Activated CD8-positive, alpha-beta T cell treated with anti-CD3 and anti-CD28 coated beads for 36 hours (primary cell): ENCODE results near the gene HDGFL3. TPM values are rescaled to one million over a fixed set of nuclear protein-coding genes. Genes with fewer than 3 reads are reported as not detected.

Experiments
- ATAC-seq: fragments of 200-7000 bp; cut with Tn5 transposase; one replicate; pipeline ENCODE4 v1.10.0; 2021; ENCODE audit warnings: mild to moderate bottlenecking, moderate library complexity
- CTCF ChIA-PET: fragments of 350-600 bp; sonication (Branson Sonifier 250); formaldehyde crosslinking; loops from one replicate; lab custom pipeline; 2021; ENCODE audit warnings: antibody characterized with exemption; lab: Charles Lee
- POLR2A ChIA-PET: fragments of 350-600 bp; sonication (Branson Sonifier 250); formaldehyde crosslinking; loops from one replicate; lab custom pipeline; 2021; ENCODE audit warnings: antibody characterized with exemption; lab: Charles Lee
- DNase-seq: peaks from one replicate; pipeline ENCODE4 v3.0.0-alpha.2; 2020
- H3K27ac Mint-ChIP-seq: one replicate; pipeline ENCODE4 v1.8.0; 2021; ENCODE audit warnings: mild to moderate bottlenecking, mixed read lengths
- H3K27me3 Mint-ChIP-seq: one replicate; pipeline ENCODE4 v1.8.0; 2021; ENCODE audit warnings: mixed read lengths
- H3K36me3 Mint-ChIP-seq: one replicate; pipeline ENCODE4 v1.8.0; 2021; ENCODE audit warnings: low read depth, mixed read lengths
- H3K4me1 Mint-ChIP-seq: one replicate; pipeline ENCODE4 v1.8.0; 2021; ENCODE audit warnings: low read depth, mixed read lengths
- H3K4me3 Mint-ChIP-seq: one replicate; pipeline ENCODE4 v1.8.0; 2021; ENCODE audit warnings: mild to moderate bottlenecking, moderate library complexity, mixed read lengths
- H3K9me3 Mint-ChIP-seq: one replicate; pipeline ENCODE4 v1.8.0; 2021; ENCODE audit warnings: mixed read lengths
- CTCF ChIP-seq: fragments of 200-600 bp; IDR thresholded peaks from one replicate; pipeline ENCODE4 v1.8.0; 2022; ENCODE audit warnings: antibody characterized with exemption, mild to moderate bottlenecking
- intact Hi-C: fragments of 100-400 bp; cut with micrococcal nuclease; formaldehyde crosslinking; loops from one replicate; pipeline ENCODE4 v1.10.0; 2022
- total RNA-seq, 2 experiments: library from RNA; stranded (reverse); gene quantifications; one replicate each; pipeline ENCODE4 v1.2.3, GENCODE V29; 2021

The HDGFL3 gene
- total RNA-seq, 2 experiments from 2014 or later: 31.1 to 32.2 TPM

DNA sequence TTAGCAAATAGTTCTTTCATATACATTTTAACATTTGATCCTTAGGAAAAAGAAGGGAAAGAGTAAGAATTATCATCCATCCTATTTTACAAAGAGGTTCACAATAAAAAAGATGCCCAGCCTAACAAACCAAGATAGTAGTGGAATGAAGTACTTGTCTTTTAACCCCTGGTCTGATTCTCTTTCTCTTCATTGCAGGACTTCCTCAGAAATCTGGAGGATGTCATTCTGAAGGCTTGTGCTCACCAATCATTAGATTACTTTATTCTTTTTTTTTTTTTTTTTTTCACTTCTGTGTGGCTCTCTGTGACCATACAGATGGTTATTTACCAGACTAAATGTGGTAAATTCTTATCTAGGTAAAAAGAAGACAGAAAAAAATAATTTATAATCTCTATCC is 7.0 kb downstream of the HDGFL3 start:
- peaks cover 17% of the 10 kb centered on the region for H3K27me3 Mint-ChIP-seq
- ATAC-seq: peak; percentile 45
- peaks cover 2% of the 10 kb centered on the region for H3K36me3 Mint-ChIP-seq
- peak overlapping the region; percentile 88 for H3K27ac Mint-ChIP-seq
- ChIA-PET POLR2A (interaction anchor here (0.7 to 1.7 kb wide), 7 partner anchors 8 to 189 kb away, joined by 3 to 7 read pairs (median 3); partner anchors contain the start of genes BTBD1, HDGFL3 and TM6SF1), CTCF (interaction anchor here (1.5 kb wide), 1 partner anchor 41 kb away, joined by 3 read pairs; no protein-coding TSS in a partner anchor)
- DNase-seq: no peak
- intact Hi-C loops: no loop called here
- no peak for TF ChIP-seq CTCF
- no peaks in the 10 kb centered on the region for H3K9me3 Mint-ChIP-seq
- H3K4me1 Mint-ChIP-seq: peaks cover 50% of the 10 kb centered on the region
- peak overlapping the region; percentile 29 for H3K4me3 Mint-ChIP-seq

DNA sequence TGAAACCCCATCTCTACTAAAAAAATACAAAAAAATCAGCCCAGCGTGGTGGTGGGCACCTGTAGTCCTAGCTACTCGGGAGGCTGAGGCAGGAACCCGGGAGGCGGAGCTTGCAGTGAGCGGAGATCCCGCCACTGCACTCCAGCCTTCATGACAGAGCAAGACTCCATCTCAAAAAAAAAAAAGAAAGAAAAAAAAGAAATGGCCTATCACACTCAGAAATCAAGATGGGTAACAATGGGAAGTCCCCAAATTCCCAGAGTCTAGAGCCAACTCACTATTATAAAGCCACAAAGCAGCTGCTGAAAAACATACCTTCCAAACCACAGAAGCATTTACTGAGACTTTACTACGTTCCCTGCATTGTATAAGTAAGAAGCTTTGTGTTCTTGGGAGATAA is 7.5 kb downstream of the HDGFL3 start:
- peak; percentile 63 for ATAC-seq
- ChIA-PET CTCF (interaction anchor here (1.1 to 1.5 kb wide), 2 partner anchors 8 to 41 kb away, joined by 3 read pairs; partner anchors contain the start of gene HDGFL3), POLR2A (interaction anchor here (0.7 to 1.7 kb wide), 7 partner anchors 8 to 188 kb away, joined by 3 to 7 read pairs (median 3); partner anchors contain the start of genes BTBD1, HDGFL3 and TM6SF1)

GRCh38 chr15:83199288-83199687 is 8.3 kb downstream of the HDGFL3 start:
- H3K36me3 Mint-ChIP-seq: peaks cover 2% of the 10 kb centered on the region
- ChIA-PET CTCF (interaction anchor here (1.1 to 1.5 kb wide), 2 partner anchors 9 to 40 kb away, joined by 3 read pairs; partner anchors contain the start of gene HDGFL3), POLR2A (interaction anchor here (1.1 to 1.7 kb wide), 5 partner anchors 9 to 187 kb away, joined by 3 to 7 read pairs (median 5); partner anchors contain the start of genes BTBD1, HDGFL3 and TM6SF1)
- no peak for TF ChIP-seq CTCF
- no peaks in the 10 kb centered on the region for H3K9me3 Mint-ChIP-seq
- ATAC-seq (peak; percentile 86), DNase-seq (peak; percentile 65)
- peaks cover 48% of the 10 kb centered on the region for H3K4me1 Mint-ChIP-seq
- H3K27me3 Mint-ChIP-seq: peaks cover 17% of the 10 kb centered on the region
- H3K27ac Mint-ChIP-seq: peak overlapping the region; percentile 88
- intact Hi-C loops: loop anchor here (2.0 kb wide), 1 partner anchor 40 kb away; no protein-coding TSS in a partner anchor
- peak overlapping the region; percentile 6 for H3K4me3 Mint-ChIP-seq

More for the DNA sequence above, 7.5 kb downstream of the HDGFL3 start:
- peak; percentile 64 for DNase-seq
- no peak for TF ChIP-seq CTCF
- peaks cover 50% of the 10 kb centered on the region for H3K4me1 Mint-ChIP-seq
- no peaks in the 10 kb centered on the region for H3K9me3 Mint-ChIP-seq
- peak overlapping the region; percentile 29 for H3K4me3 Mint-ChIP-seq
- intact Hi-C loops: no loop called here
- peak overlapping the region; percentile 88 for H3K27ac Mint-ChIP-seq
- H3K27me3 Mint-ChIP-seq: peaks cover 17% of the 10 kb centered on the region
- peaks cover 2% of the 10 kb centered on the region for H3K36me3 Mint-ChIP-seq

- peaks cover 48% of the 10 kb centered on the region for H3K4me1 Mint-ChIP-seq
- peak overlapping the region; percentile 6 for H3K4me3 Mint-ChIP-seq
- peak overlapping the region; percentile 88 for H3K27ac Mint-ChIP-seq
- TF ChIP-seq CTCF: no peak
- ChIA-PET POLR2A (interaction anchor here (0.9 kb wide), 1 partner anchor 12 kb away, joined by 4 read pairs; no protein-coding TSS in a partner anchor), CTCF (interaction anchor here (1.0 kb wide), 1 partner anchor 34 kb away, joined by 4 read pairs; no protein-coding TSS in a partner anchor)
- intact Hi-C loops: loop anchor here (2.0 kb wide), 1 partner anchor 40 kb away; no protein-coding TSS in a partner anchor
- ATAC-seq (no peak), DNase-seq (no peak)
- peaks cover 2% of the 10 kb centered on the region for H3K36me3 Mint-ChIP-seq
- H3K9me3 Mint-ChIP-seq: no peaks in the 10 kb centered on the region
- H3K27me3 Mint-ChIP-seq: peaks cover 16% of the 10 kb centered on the region
Measured at GRCh38 chr15:83198476-83198875, 9.1 kb downstream of the HDGFL3 start.

DNA sequence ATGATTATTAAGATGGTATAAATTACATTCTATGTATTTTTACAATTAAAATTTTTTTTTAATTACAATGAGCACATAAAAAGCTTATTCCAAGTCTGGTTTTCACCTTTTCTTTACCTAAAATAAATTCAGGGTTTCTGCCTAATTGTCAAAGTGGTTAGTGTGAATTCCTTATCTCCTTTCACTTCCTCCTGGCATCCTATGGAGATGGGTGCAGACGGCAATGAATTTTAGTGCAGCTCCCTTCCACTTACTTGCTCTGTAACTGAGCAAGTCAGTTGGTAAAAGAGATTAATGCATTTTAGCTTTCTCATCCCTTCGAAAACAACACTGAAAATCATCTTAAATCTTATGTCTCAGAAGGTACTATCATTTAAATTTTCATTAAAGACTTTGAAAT is 13.1 kb downstream of the HDGFL3 start:
- Mint-ChIP-seq H3K4me3 (no peak overlapping the region), H3K36me3 (peaks cover 3% of the 10 kb centered on the region), H3K9me3 (no peaks in the 10 kb centered on the region), H3K27me3 (peaks cover 11% of the 10 kb centered on the region), H3K27ac (no peak overlapping the region), H3K4me1 (peaks cover 19% of the 10 kb centered on the region)
- CTCF ChIA-PET: no interaction called here
- no peak for ATAC-seq
- POLR2A ChIA-PET: interaction anchor here (0.6 to 1.0 kb wide), 2 partner anchors 183 to 652 kb away, joined by 3 read pairs; no protein-coding TSS in a partner anchor
- no peak for TF ChIP-seq CTCF
- no peak for DNase-seq
- intact Hi-C loops: no loop called here
